Neutrophil (primary cell): ENCODE results near the gene DCDC2.
"Not testable (repeated sequence)": the region's sequence is repeated elsewhere in the genome, so short reads cannot be mapped to it uniquely, and the experiment has no call there.

Source experiments
- H3K27ac ChIP-seq: fragments of 200-600 bp; sonication (generic); 2 replicates; pipeline ENCODE4 v1.5.1; 2016; ENCODE audit warnings: mild to moderate bottlenecking, moderate library complexity
- H3K27me3 ChIP-seq: fragments of 200-600 bp; sonication (generic); 2 replicates; pipeline ENCODE4 v1.6.0; 2016; ENCODE audit warnings: mild to moderate bottlenecking
- H3K36me3 ChIP-seq: fragments of 200-600 bp; sonication (generic); 2 replicates; pipeline ENCODE4 v1.5.1; 2017
- H3K4me1 ChIP-seq, 2 experiments: fragments of 200-600 bp in 1 of 2; sonication (generic) in 1 of 2; 1 replicate in 1 of 2; 2 replicates in 1 of 2; pipeline versions ENCODE4 v1.5.1 to v1.6.1; 2013 to 2016; ENCODE audit warnings: low read depth in 1 of 2, low read length in 1 of 2, mild to moderate bottlenecking in 1 of 2, moderate library complexity in 1 of 2; ENCODE audit not compliant: control insufficient read depth in 1 of 2, insufficient read depth in 1 of 2
- H3K4me3 ChIP-seq, 2 experiments: fragments of 200-600 bp in 1 of 2; sonication (generic) in 1 of 2; 1 replicate in 1 of 2; 2 replicates in 1 of 2; pipeline ENCODE4 v1.5.1; 2013 to 2016; ENCODE audit warnings: low read depth in 1 of 2, low read length in 1 of 2, mild to moderate bottlenecking in 1 of 2, moderate library complexity in 1 of 2
- H3K9me3 ChIP-seq: fragments of 200-600 bp; sonication (generic); 2 replicates; pipeline ENCODE4 v1.5.1; 2016
- CTCF ChIP-seq: fragments of 200-600 bp; sonication (generic); IDR thresholded peaks from 2 replicates; pipeline ENCODE4 v1.5.1; 2016; ENCODE audit warnings: antibody characterized with exemption

DCDC2 gene

GRCh38 chr6:24272553-24272952 lies 85.3 kb downstream of the DCDC2 start:
- Histone ChIP-seq H3K9me3 (no peaks in the 10 kb centered on the region), H3K4me3 (no peak overlapping the region), H3K27ac (no peak overlapping the region), H3K36me3 (no peaks in the 10 kb centered on the region), H3K4me1 (no peaks in the 10 kb centered on the region), H3K27me3 (no peaks in the 10 kb centered on the region)
- no peak for TF ChIP-seq CTCF

GRCh38 chr6:24272148-24272547 lies 85.7 kb downstream of the DCDC2 start:
- H3K9me3 ChIP-seq, result no peaks in the 10 kb centered on the region
- no peak overlapping the region for H3K4me3 ChIP-seq
- no peak for TF ChIP-seq CTCF
- H3K36me3 ChIP-seq, result no peaks in the 10 kb centered on the region
- no peaks in the 10 kb centered on the region for H3K4me1 ChIP-seq
- no peaks in the 10 kb centered on the region for H3K27me3 ChIP-seq
- H3K27ac ChIP-seq, result no peak overlapping the region

DNA sequence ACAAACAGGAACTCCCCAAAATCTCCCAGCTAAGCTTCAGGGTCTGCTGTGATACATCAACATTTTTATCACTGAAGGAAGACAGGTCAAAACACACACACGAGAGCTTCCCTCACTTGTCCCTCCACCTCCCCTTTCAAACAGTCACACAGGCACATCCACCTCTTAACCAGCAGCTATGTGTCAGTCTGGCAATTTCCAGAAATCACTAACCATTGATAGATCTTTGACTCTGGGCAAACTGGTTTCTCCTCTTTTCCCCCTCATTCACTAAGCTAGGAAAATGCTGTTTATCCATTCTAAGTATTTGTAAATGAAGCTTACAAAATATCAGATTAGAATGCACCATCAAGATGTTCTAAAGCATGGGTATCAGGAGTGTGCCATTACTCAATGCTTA lies 87.8 kb downstream of the DCDC2 start:
- no peak for TF ChIP-seq CTCF
- no peaks in the 10 kb centered on the region for H3K9me3 ChIP-seq
- H3K36me3 ChIP-seq, result no peaks in the 10 kb centered on the region
- no peaks in the 10 kb centered on the region for H3K4me1 ChIP-seq
- no peak overlapping the region for H3K4me3 ChIP-seq
- H3K27ac ChIP-seq, result no peak overlapping the region
- H3K27me3 ChIP-seq, result no peaks in the 10 kb centered on the region

GRCh38 chr6:24258214-24258613 lies 99.6 kb downstream of the DCDC2 start:
- H3K9me3 ChIP-seq, result not testable (repeated sequence)

GRCh38 chr6:24257282-24257681 lies 100.6 kb downstream of the DCDC2 start:
- Histone ChIP-seq H3K27me3 (no peaks in the 10 kb centered on the region), H3K4me3 (no peak overlapping the region), H3K4me1 (no peaks in the 10 kb centered on the region), H3K9me3 (no peaks in the 10 kb centered on the region), H3K27ac (no peak overlapping the region), H3K36me3 (no peaks in the 10 kb centered on the region)
- TF ChIP-seq CTCF, result no peak

More at GRCh38 chr6:24258214-24258613, 99.6 kb downstream of the DCDC2 start:
- not testable (repeated sequence) for H3K27me3 ChIP-seq, H3K4me3 ChIP-seq, H3K36me3 ChIP-seq, H3K4me1 ChIP-seq, H3K27ac ChIP-seq

DNA sequence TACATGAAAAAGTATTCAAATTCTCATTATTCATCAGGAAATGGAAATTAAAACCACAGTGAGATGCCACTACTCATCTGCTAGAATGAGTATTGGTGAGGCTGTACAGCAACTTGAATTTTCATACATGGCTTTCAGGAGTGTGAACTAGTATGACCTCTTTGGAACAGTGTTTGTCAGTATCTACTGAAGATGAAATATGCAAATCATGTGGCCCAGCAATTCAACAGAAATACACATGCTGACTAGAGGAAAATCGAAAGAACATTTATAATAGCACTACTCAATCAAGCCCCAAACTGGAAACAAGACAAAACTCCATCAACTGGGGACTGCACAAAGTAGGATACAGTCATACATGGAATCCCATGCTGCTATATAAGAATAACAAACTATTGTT lies 102.2 kb downstream of the DCDC2 start:
- Histone ChIP-seq H3K36me3 (no peaks in the 10 kb centered on the region), H3K9me3 (no peaks in the 10 kb centered on the region), H3K27me3 (peaks cover 3% of the 10 kb centered on the region), H3K27ac (no peak overlapping the region), H3K4me3 (no peak overlapping the region), H3K4me1 (no peaks in the 10 kb centered on the region)
- TF ChIP-seq CTCF, result no peak
